DND-41 (cell line): ENCODE results near the gene FRMD8.

Experiments
- EZH2 ChIP-seq: IDR thresholded peaks from 3 replicates; pipeline ENCODE4 v1.6.1; 2012; ENCODE audit warnings: borderline replicate concordance, low read depth, mild to moderate bottlenecking, moderate library complexity, low read length, inconsistent platforms; ENCODE audit not compliant: severe bottlenecking
- TF ChIP-seq, protein P1 (sequence below): IDR thresholded peaks from 2 replicates; pipeline ENCODE4 v1.5.1; 2012; ENCODE audit warnings: borderline replicate concordance, low read length, moderate library complexity, mild to moderate bottlenecking; ENCODE audit not compliant: poor library complexity, severe bottlenecking; ENCODE audit errors: extremely low read depth

DNA sequence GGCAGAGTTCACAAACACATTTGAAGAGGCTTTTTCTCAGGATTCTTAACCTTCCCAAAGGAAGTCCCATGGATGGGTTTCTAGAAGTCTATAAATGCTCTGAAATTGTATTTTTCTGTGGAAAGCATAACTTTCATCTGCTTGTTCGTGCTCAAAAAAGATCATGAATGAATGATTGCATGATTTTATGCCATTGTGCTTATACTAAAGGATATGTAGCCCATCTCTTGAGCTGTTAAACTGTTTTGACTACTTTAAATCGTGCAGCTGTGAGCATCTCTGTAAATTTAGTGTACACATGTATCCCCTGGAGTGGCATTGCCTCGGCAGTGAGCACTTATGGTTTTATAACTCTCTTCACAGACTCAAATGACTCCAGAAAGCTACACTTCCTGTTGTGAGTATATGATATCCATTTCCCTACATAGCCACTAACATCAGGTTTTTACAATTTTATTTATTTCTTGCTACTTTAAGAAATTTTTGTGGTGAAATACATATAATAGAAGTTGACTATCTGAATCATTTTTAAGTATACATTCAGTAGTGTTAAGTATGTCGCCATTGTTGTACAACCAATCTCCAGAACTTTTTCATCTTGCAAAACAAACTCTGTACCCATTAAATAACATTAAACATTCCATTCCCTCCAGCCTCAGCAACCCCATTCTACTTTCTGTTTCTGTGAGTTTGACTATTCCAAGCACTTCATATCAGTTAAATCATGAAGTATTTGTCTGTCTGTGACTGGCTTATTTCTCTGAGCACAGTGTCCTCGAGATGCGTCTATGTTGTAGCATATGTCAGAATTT, 44.2 kb downstream of the FRMD8 start:
- TF ChIP-seq, protein P1, sequence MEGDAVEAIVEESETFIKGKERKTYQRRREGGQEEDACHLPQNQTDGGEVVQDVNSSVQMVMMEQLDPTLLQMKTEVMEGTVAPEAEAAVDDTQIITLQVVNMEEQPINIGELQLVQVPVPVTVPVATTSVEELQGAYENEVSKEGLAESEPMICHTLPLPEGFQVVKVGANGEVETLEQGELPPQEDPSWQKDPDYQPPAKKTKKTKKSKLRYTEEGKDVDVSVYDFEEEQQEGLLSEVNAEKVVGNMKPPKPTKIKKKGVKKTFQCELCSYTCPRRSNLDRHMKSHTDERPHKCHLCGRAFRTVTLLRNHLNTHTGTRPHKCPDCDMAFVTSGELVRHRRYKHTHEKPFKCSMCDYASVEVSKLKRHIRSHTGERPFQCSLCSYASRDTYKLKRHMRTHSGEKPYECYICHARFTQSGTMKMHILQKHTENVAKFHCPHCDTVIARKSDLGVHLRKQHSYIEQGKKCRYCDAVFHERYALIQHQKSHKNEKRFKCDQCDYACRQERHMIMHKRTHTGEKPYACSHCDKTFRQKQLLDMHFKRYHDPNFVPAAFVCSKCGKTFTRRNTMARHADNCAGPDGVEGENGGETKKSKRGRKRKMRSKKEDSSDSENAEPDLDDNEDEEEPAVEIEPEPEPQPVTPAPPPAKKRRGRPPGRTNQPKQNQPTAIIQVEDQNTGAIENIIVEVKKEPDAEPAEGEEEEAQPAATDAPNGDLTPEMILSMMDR, result no peak
- no peak for TF ChIP-seq EZH2
